Measurements from ENCODE around the gene GBF1.

DNA sequence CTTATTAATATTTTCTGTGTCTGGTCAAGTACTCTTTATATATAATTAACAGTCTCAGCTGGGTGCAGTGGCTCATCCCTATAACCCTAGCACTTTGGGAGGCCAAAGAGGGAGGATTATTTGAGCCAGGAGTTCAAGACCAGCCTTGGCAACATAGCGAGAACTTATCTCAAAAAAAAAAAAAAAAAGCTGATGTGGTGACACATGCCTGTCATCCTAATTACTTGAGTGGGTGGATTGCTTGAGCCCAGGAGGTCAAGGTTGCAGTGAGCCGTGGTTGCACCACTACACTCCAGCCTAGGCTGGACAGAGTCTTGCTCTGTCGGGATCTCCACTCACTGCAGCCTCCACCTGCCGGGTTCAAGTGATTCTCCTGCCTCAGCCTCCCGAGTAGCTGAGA, 26.0 kb upstream of the GBF1 start:
- TF ChIP-seq, protein P1, sequence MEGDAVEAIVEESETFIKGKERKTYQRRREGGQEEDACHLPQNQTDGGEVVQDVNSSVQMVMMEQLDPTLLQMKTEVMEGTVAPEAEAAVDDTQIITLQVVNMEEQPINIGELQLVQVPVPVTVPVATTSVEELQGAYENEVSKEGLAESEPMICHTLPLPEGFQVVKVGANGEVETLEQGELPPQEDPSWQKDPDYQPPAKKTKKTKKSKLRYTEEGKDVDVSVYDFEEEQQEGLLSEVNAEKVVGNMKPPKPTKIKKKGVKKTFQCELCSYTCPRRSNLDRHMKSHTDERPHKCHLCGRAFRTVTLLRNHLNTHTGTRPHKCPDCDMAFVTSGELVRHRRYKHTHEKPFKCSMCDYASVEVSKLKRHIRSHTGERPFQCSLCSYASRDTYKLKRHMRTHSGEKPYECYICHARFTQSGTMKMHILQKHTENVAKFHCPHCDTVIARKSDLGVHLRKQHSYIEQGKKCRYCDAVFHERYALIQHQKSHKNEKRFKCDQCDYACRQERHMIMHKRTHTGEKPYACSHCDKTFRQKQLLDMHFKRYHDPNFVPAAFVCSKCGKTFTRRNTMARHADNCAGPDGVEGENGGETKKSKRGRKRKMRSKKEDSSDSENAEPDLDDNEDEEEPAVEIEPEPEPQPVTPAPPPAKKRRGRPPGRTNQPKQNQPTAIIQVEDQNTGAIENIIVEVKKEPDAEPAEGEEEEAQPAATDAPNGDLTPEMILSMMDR (IDR thresholded peaks at IDR 0.05) = no peak
- no peak for TF ChIP-seq POLR2A (IDR thresholded peaks at IDR 0.05)

Measured in thyroid gland (tissue), 4 donors.